Measurements from ENCODE around the gene STN1. TPM values are rescaled to one million over a fixed set of nuclear protein-coding genes. Genes with fewer than 3 reads are reported as not detected.
A peak's percentile ranks its signal among the peaks of the same experiment; 100 is the strongest.

STN1 gene
- total RNA-seq, 1 experiment from 2014 or later = 16.1 TPM

GRCh38 chr10:103916254-103916653, 1.7 kb downstream of the STN1 start:
- CTCF ChIA-PET = interaction anchor here (0.6 kb wide), 1 partner anchor 28 kb away, joined by 5 read pairs; no protein-coding TSS in a partner anchor
- Histone ChIP-seq H3K36me3 (ENCODE audit: control insufficient read depth, insufficient read depth, low read length) (peaks cover 3% of the 10 kb centered on the region), H3K4me3 (ENCODE audit: low read depth, low read length) (no peak overlapping the region), H3K27me3 (replicated peaks; ENCODE audit: control insufficient read depth, insufficient read depth, low read length) (no peaks in the 10 kb centered on the region), H3K9me3 (peaks cover 11% of the 10 kb centered on the region), H3K4me1 (peaks cover 15% of the 10 kb centered on the region)
- Mint-ChIP-seq H3K4me1 (ENCODE audit: low read depth, unreplicated experiment) (no peaks in the 10 kb centered on the region), H3K27ac (ENCODE audit: unreplicated experiment) (no peak overlapping the region), H3K27me3 (ENCODE audit: insufficient read depth, unreplicated experiment) (no peaks in the 10 kb centered on the region), H3K4me3 (ENCODE audit: unreplicated experiment) (peak overlapping the region; percentile 38), H3K36me3 (ENCODE audit: insufficient read depth, unreplicated experiment) (peaks cover 20% of the 10 kb centered on the region), H3K9me3 (ENCODE audit: unreplicated experiment) (no peaks in the 10 kb centered on the region)
- intact Hi-C loops (cut with micrococcal nuclease; ENCODE audit: unreplicated experiment) = no loop called here
- TF ChIP-seq CTCF (IDR thresholded peaks at IDR 0.05; ENCODE audit: insufficient read depth in 1 of 2, low read depth in 1 of 2, low read length in 1 of 2, severe bottlenecking in 1 of 2, unreplicated experiment in 1 of 2) = no peak
- no peak for DNase-seq
- POLR2A ChIA-PET = no interaction called here
- no TSS peak for BruUV-seq (replicated peaks)

GRCh38 chr10:103915796-103916195, 2.2 kb downstream of the STN1 start:
- Mint-ChIP-seq H3K27me3 (ENCODE audit: insufficient read depth, unreplicated experiment) (no peaks in the 10 kb centered on the region), H3K27ac (ENCODE audit: unreplicated experiment) (no peak overlapping the region), H3K4me1 (ENCODE audit: low read depth, unreplicated experiment) (no peaks in the 10 kb centered on the region), H3K9me3 (ENCODE audit: unreplicated experiment) (no peaks in the 10 kb centered on the region), H3K4me3 (ENCODE audit: unreplicated experiment) (peak overlapping the region; percentile 38), H3K36me3 (ENCODE audit: insufficient read depth, unreplicated experiment) (peaks cover 20% of the 10 kb centered on the region)
- H3K27me3 ChIP-seq (replicated peaks; ENCODE audit: control insufficient read depth, insufficient read depth, low read length) = no peaks in the 10 kb centered on the region
- no peak overlapping the region for H3K4me3 ChIP-seq (ENCODE audit: low read depth, low read length)
- peaks cover 11% of the 10 kb centered on the region for H3K9me3 ChIP-seq
- no peak for TF ChIP-seq CTCF (IDR thresholded peaks at IDR 0.05; ENCODE audit: insufficient read depth in 1 of 2, low read depth in 1 of 2, low read length in 1 of 2, severe bottlenecking in 1 of 2, unreplicated experiment in 1 of 2)
- intact Hi-C loops (cut with micrococcal nuclease; ENCODE audit: unreplicated experiment) = no loop called here
- DNase-seq = no peak
- H3K36me3 ChIP-seq (ENCODE audit: control insufficient read depth, insufficient read depth, low read length) = peaks cover 3% of the 10 kb centered on the region
- ChIA-PET POLR2A (no interaction called here), CTCF (no interaction called here)
- BruUV-seq (replicated peaks) = no TSS peak
- peaks cover 14% of the 10 kb centered on the region for H3K4me1 ChIP-seq

GRCh38 chr10:103912759-103913158, 5.2 kb downstream of the STN1 start:
- TF ChIP-seq CTCF (IDR thresholded peaks at IDR 0.05; ENCODE audit: insufficient read depth in 1 of 2, low read depth in 1 of 2, low read length in 1 of 2, severe bottlenecking in 1 of 2, unreplicated experiment in 1 of 2) = no peak
- Histone ChIP-seq H3K4me1 (no peaks in the 10 kb centered on the region; the same call in 1 of the 2 replicates), H3K36me3 (ENCODE audit: control insufficient read depth, insufficient read depth, low read length) (peaks cover 3% of the 10 kb centered on the region), H3K4me3 (ENCODE audit: low read depth, low read length) (no peak overlapping the region), H3K27me3 (replicated peaks; ENCODE audit: control insufficient read depth, insufficient read depth, low read length) (no peaks in the 10 kb centered on the region), H3K9me3 (peaks cover 11% of the 10 kb centered on the region)
- H3K27ac Mint-ChIP-seq (ENCODE audit: unreplicated experiment) = no peak overlapping the region
- peaks cover 6% of the 10 kb centered on the region for H3K4me1 Mint-ChIP-seq (ENCODE audit: low read depth, unreplicated experiment)
- H3K36me3 Mint-ChIP-seq (ENCODE audit: insufficient read depth, unreplicated experiment) = peaks cover 10% of the 10 kb centered on the region
- H3K27me3 Mint-ChIP-seq (ENCODE audit: insufficient read depth, unreplicated experiment) = no peaks in the 10 kb centered on the region
- H3K9me3 Mint-ChIP-seq (ENCODE audit: unreplicated experiment) = no peaks in the 10 kb centered on the region
- no TSS peak for BruUV-seq (replicated peaks)
- POLR2A ChIA-PET = no interaction called here
- CTCF ChIA-PET = no interaction called here
- no peak overlapping the region for H3K4me3 Mint-ChIP-seq (ENCODE audit: unreplicated experiment)
- intact Hi-C loops (cut with micrococcal nuclease; ENCODE audit: unreplicated experiment) = no loop called here
- DNase-seq = no peak
